Inferior parietal cortex (tissue), 1 donor: ENCODE data around the gene RNF167.
"Not testable (repeated sequence)": the region's sequence is repeated elsewhere in the genome, so short reads cannot be mapped to it uniquely, and the experiment has no call there.

Source experiments
- DNase-seq: peaks from one replicate; pipeline ENCODE4 v3.0.0-alpha.2; 2016; ENCODE audit errors: extremely low spot score

RNF167 gene

GRCh38 chr17:4902540-4902939, 37.5 kb upstream of the RNF167 start:
- DNase-seq, result no peak

GRCh38 chr17:4903051-4903818, 36.8 kb upstream of the RNF167 start, which contains the start of gene CHRNE:
TSS of gene CHRNE (minus strand) at chr17:4903098. CDS start at chr17:4903063, 35 bp downstream.
- peak; percentile 87 for DNase-seq

- DNase-seq, result not testable (repeated sequence)
Observed at GRCh38 chr17:4906642-4907041, 33.4 kb upstream of the RNF167 start.

- DNase-seq, result no peak
Observed at GRCh38 chr17:4908301-4908700, 31.8 kb upstream of the RNF167 start.

- DNase-seq, result peak; percentile 72
Observed at GRCh38 chr17:4908711-4909496, 31.2 kb upstream of the RNF167 start.

- no peak for DNase-seq
Observed at GRCh38 chr17:4913994-4914393, 26.1 kb upstream of the RNF167 start.

GRCh38 chr17:4914551-4914950, 25.5 kb upstream of the RNF167 start:
- not testable (repeated sequence) for DNase-seq

- no peak for DNase-seq
Observed at GRCh38 chr17:4919511-4920047, 20.5 kb upstream of the RNF167 start.

GRCh38 chr17:4920351-4921048, 19.6 kb upstream of the RNF167 start:
- no peak for DNase-seq

- no peak for DNase-seq
Observed at GRCh38 chr17:4921320-4921719, 18.7 kb upstream of the RNF167 start.

- not testable (repeated sequence) for DNase-seq
Observed at GRCh38 chr17:4926577-4927335, 13.3 kb upstream of the RNF167 start.

- DNase-seq, result no peak
Observed at GRCh38 chr17:4928881-4929280, 11.2 kb upstream of the RNF167 start.

- no peak for DNase-seq
Observed at GRCh38 chr17:4931963-4932362, 8.1 kb upstream of the RNF167 start, which contains the start of gene GP1BA. TSS of gene GP1BA (plus strand) at chr17:4932277. CDS start at chr17:4932605, 328 bp downstream.

GRCh38 chr17:4932756-4933155, 7.3 kb upstream of the RNF167 start:
- DNase-seq, result no peak

GRCh38 chr17:4933646-4934045, 6.4 kb upstream of the RNF167 start:
- no peak for DNase-seq

GRCh38 chr17:4934173-4934979, 5.7 kb upstream of the RNF167 start:
- DNase-seq, result no peak

GRCh38 chr17:4935650-4936049, 4.4 kb upstream of the RNF167 start:
- DNase-seq, result no peak

GRCh38 chr17:4936436-4936835, 3.6 kb upstream of the RNF167 start:
- no peak for DNase-seq

- DNase-seq, result no peak
Observed at GRCh38 chr17:4937553-4937952, 2.5 kb upstream of the RNF167 start.

- DNase-seq, result no peak
Observed at GRCh38 chr17:4938069-4938491, 2.0 kb upstream of the RNF167 start.
